WERI-Rb-1 (cell line): ENCODE results near the gene CHAD.
"Not testable (repeated sequence)": the region's sequence is repeated elsewhere in the genome, so short reads cannot be mapped to it uniquely, and the experiment has no call there.

ENCODE experiments used
- DNase-seq: peaks from one replicate; pipeline ENCODE4 v3.0.0-alpha.2; 2020
- H3K27ac ChIP-seq: fragments of 250-450 bp; sonication (Bioruptor Pico); 2 replicates; pipeline ENCODE4 v1.5.1; 2020; ENCODE audit warnings: mild to moderate bottlenecking, moderate library complexity
- H3K27me3 ChIP-seq: fragments of 250-450 bp; sonication (Bioruptor Pico); 2 replicates; pipeline ENCODE4 v1.5.1; 2021; ENCODE audit warnings: mild to moderate bottlenecking, low read depth, moderate library complexity; ENCODE audit not compliant: insufficient read depth, severe bottlenecking
- H3K36me3 ChIP-seq: fragments of 250-450 bp; sonication (Bioruptor Pico); 2 replicates; pipeline ENCODE4 v1.5.1; 2020; ENCODE audit warnings: mild to moderate bottlenecking, moderate library complexity
- H3K4me3 ChIP-seq: 2 replicates; pipeline ENCODE4 v1.5.1; 2011; ENCODE audit warnings: low read depth, mild to moderate bottlenecking, control low read depth, low read length
- H3K9me3 ChIP-seq: fragments of 250-450 bp; sonication (Bioruptor Pico); 2 replicates; pipeline ENCODE4 v1.5.1; 2021; ENCODE audit warnings: mild to moderate bottlenecking, moderate library complexity; ENCODE audit not compliant: severe bottlenecking
- TF ChIP-seq, protein P1 (sequence below): IDR thresholded peaks from 2 replicates; pipeline ENCODE4 v1.5.1; 2011; ENCODE audit warnings: low read depth, mild to moderate bottlenecking, control low read depth, inconsistent platforms, low read length

CHAD gene

DNA sequence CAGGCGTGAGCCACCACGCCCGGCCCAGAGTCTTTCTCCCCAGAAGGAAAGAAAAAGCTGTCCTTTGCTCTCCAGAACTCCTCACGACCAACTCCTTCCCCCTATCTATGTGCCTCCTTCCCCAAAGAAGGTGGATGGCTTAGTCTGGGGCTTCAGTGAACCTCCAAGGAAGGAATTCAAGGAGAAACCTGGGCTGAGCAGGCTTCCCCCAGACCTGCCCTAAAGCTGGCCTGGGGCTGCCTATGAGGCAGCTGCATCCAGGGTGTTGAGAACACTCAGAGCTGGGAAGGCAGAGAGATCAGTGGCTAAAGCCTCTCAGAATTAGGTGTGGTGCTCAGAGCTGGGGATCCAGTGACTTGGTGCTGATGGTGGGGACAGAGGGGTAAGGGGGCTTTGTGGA is 38.9 kb downstream of the CHAD start:
- no peak overlapping the region for H3K27ac ChIP-seq
- H3K9me3 ChIP-seq = no peaks in the 10 kb centered on the region
- H3K36me3 ChIP-seq = no peaks in the 10 kb centered on the region; the same call in 1 of the 2 replicates
- DNase-seq = no peak
- TF ChIP-seq, protein P1, sequence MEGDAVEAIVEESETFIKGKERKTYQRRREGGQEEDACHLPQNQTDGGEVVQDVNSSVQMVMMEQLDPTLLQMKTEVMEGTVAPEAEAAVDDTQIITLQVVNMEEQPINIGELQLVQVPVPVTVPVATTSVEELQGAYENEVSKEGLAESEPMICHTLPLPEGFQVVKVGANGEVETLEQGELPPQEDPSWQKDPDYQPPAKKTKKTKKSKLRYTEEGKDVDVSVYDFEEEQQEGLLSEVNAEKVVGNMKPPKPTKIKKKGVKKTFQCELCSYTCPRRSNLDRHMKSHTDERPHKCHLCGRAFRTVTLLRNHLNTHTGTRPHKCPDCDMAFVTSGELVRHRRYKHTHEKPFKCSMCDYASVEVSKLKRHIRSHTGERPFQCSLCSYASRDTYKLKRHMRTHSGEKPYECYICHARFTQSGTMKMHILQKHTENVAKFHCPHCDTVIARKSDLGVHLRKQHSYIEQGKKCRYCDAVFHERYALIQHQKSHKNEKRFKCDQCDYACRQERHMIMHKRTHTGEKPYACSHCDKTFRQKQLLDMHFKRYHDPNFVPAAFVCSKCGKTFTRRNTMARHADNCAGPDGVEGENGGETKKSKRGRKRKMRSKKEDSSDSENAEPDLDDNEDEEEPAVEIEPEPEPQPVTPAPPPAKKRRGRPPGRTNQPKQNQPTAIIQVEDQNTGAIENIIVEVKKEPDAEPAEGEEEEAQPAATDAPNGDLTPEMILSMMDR = no peak
- H3K27me3 ChIP-seq = no peaks in the 10 kb centered on the region
- H3K4me3 ChIP-seq = no peak overlapping the region

DNA sequence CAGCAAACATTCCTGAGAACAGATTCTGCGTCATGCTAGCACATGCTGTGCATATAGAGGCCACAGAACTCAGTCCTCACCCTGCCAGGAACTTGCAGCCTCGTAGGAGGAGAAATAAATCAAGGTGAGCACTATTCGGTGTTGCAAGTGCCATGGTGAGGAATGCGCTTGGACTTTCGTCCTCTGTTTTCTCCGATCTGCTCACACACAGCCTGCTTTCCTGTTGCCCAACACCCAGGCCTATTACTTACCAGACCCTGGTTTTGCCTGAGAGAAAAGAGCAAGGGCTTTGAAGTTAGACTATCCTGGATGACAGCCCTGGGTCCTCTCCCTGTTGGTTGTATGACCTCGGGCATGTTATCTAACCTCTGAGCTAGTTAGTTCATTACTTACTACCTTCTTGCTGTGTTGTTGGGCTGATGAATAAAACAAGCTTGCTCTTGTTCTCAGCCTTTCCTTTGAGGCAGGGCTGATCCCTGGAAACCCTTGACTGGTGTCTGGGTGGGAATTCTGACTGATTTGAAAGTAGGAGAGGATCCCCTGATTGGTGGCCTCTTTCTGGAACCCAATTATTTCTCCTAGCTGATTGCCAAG is 39.8 kb downstream of the CHAD start:
- no peaks in the 10 kb centered on the region for H3K27me3 ChIP-seq
- H3K27ac ChIP-seq = no peak overlapping the region
- H3K4me3 ChIP-seq = no peak overlapping the region
- TF ChIP-seq, protein P1 = no peak
- no peaks in the 10 kb centered on the region for H3K9me3 ChIP-seq
- no peaks in the 10 kb centered on the region; the same call in 1 of the 2 replicates for H3K36me3 ChIP-seq
- DNase-seq = no peak

DNA sequence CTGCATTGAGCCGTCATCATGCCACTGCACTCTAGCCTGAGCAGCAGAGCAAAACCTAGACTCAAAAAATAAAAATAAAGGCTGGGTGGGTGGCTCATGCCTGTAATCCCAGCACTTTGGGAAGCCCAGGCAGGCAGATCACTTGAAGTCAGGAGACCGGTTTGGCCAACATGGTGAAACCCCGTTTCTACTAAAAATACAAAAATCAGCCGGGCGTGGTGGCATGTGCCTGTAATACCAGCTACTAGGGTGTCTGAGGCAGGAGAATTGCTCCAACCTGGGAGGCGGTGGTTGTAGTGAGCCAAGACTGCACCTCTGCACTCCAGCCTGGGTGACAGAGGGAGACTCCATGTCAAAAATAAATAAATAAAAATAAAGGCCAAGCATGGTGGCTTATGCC is 40.6 kb downstream of the CHAD start:
- not testable (repeated sequence) for H3K4me3 ChIP-seq, H3K9me3 ChIP-seq, DNase-seq, H3K27me3 ChIP-seq, H3K27ac ChIP-seq, H3K36me3 ChIP-seq

DNA sequence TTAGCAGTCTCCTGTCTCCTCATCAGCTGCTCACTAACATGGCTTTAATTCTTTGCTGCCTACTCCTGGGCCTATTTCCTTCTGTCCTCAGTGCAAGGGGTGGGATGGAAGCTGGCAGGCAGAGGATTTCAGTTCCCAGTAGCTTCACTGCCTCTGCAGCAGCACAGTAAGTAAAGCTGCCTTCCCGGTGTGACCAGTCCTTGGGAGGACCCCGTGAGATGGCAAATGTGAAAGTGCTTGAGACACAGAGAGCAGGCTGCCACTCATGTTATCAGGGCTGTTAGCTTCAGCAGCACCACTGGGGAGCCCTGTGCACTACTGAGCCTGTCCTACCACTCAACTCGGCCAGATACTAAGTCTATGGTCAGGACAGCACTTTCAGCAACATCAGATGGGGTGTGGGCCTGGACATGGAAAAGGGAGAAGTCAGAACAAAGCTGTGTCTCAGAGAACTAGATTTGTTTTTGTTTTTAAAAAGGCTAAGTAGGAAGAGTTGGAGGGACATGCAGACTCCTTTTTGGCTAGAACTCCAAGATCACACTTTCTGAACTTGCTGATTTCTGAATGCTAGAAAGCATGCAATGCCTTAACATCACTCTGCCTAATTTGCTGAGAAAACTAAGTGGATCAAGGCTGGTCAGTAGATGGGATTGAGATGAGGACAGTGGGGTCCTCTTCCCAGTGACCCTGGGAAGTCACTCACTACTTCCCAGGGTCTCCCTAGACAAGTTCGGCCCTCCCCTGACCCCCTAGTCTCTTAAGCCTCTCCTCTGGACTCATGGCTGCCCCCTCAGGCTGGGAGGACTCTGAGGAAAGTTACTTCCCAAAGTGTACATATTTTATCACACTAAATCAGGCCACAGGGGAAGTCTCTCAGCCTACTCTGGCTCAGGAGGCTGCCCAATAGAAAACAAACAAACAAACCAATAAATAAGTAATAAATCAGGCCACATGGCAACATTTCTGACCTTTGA is 41.6 kb downstream of the CHAD start:
- peak overlapping the region; percentile 52 for H3K27ac ChIP-seq
- peak; percentile 68 for DNase-seq
- no peaks in the 10 kb centered on the region; the same call in 1 of the 2 replicates for H3K36me3 ChIP-seq

DNA sequence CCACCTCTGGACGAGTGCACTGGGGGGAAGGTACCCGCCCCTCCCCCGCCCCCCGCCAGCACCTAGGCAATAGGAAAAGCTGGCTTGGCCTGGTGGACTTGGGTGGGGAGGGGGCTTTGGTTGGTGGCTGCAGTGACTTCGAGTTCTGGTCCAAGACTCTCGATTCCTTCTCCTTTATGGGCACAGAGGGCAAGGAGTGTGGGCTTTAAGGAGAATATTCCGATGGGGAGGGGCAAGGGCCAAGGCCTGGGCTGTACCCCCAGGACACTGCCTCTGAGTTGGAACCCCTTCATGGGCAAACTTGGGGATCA is 42.3 kb downstream of the CHAD start:
- H3K27ac ChIP-seq = peak overlapping the region; percentile 52
- H3K4me3 ChIP-seq = peak overlapping the region; percentile 57
- no peaks in the 10 kb centered on the region for H3K9me3 ChIP-seq
- H3K36me3 ChIP-seq = no peaks in the 10 kb centered on the region; the same call in 1 of the 2 replicates
- no peaks in the 10 kb centered on the region for H3K27me3 ChIP-seq
- no peak for DNase-seq
- TF ChIP-seq, protein P1 = no peak

More for the DNA sequence above, 41.6 kb downstream of the CHAD start:
- no peaks in the 10 kb centered on the region for H3K27me3 ChIP-seq
- peak overlapping the region; percentile 57 for H3K4me3 ChIP-seq
- no peaks in the 10 kb centered on the region for H3K9me3 ChIP-seq
- TF ChIP-seq, protein P1 = peak; percentile 51

DNA sequence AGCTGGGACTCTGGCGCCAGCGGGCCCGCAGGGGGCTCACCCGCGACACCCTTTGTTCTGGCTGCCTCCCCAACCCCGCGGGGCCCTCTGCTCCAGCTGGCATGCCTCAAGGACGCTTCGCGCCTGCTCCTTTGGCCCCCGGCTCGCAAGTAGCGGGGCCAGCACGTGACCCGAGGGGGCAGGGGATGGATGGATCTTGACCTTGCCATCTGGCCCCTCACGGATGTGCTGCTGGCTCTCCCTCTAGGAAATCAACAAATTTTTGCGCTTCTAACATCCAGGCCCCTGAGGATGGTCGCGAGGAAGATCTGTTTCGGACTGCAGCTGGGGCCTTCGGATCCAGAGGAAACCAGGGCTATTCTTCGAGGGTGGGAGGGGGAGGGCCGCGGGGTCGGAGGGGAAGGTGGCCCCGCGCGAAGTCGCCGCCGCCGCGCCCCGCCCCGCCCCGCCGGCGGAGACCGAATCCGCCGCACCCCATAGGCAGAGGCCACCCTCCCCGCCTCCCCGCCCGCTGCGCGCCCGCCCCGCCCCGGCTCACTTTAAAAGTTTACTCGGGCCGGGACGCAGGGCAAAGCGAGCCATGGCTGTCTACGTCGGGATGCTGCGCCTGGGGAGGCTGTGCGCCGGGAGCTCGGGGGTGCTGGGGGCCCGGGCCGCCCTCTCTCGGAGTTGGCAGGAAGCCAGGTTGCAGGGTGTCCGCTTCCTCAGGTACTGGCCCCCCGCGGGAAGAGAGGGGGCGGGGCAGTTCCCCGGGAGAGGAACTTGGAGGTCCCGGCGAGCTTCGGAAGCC is 42.8 kb downstream of the CHAD start, which contains the start of gene ACSF2:
TSS of gene ACSF2 (plus strand) at position 537 of the 790 bp plus-strand sequence. CDS start at position 581, 44 bp downstream.
- H3K27ac ChIP-seq = peak within 1 kb of the TSS; percentile 77
- peak; percentile 66 for DNase-seq
- TF ChIP-seq, protein P1 = no peak

More for the DNA sequence above, 42.8 kb downstream of the CHAD start, which contains the start of gene ACSF2:
- Histone ChIP-seq H3K9me3 (no peaks in the 10 kb centered on the region), H3K27me3 (no peaks in the 10 kb centered on the region), H3K36me3 (no peaks in the 10 kb centered on the region; the same call in 1 of the 2 replicates), H3K4me3 (peak within 1 kb of the TSS; percentile 57)
